Measurements from ENCODE around the gene HECA. TPM values are rescaled to one million over a fixed set of nuclear protein-coding genes. Genes with fewer than 3 reads are reported as not detected.
"Not testable (repeated sequence)": the region's sequence is repeated elsewhere in the genome, so short reads cannot be mapped to it uniquely, and the experiment has no call there.

Gene HECA
- total and polyA plus RNA-seq, 2 donors (not counting 1 experiment from before 2014, with no cell fraction given) = 13.0 to 26.6 TPM

DNA sequence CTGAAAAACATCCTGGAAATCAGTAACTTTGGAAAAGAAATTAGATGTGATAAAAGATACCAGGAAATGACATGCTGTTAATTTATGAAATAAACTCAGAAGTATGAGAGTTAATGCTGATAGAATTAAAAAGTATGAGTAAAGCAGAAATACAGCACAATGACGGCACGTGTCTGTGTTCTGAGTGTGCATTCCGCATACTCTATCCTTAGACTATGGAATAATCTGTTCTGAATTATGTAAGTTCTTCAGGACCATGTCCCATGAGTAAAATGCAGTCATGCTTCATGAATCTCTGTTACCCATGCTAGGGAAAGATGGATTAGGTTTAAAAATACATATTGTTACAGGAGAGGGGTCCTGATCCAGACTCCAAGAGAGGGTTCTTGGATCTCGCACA lies 21.7 kb downstream of the HECA start:
- H3K4me1 ChIP-seq (ENCODE audit: control insufficient read depth, extremely low read depth, insufficient read depth, low read length) = peaks cover 2% of the 10 kb centered on the region
- no peak overlapping the region for H3K27ac ChIP-seq (ENCODE audit: insufficient read depth, low read length)
- H3K4me3 ChIP-seq (replicated peaks in 1 of 4; ENCODE audit: control extremely low read depth in 1 of 4, insufficient read depth in 1 of 4, low read depth in 3 of 4, low read length in 4 of 4) = no peak overlapping the region

DNA sequence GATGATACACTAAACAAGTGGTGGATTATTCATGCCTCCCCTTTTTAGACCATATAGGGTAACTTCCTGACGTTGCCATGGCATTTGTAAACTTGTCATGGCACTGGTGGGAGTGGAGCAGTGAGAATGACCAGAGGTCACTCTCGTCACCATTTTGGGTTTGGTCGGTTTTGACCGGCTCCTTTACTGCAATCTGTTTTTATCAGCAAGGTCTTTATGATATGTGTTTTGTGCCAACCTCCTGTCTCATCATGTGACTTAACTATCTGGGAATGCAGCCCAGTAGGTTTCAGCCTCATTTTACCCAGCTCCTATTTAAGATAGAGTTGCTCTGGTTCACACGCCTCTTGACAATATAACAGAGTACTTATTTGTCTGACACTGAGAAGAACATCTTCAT lies 22.2 kb downstream of the HECA start:
- not testable (repeated sequence) for H3K79me2 ChIP-seq (ENCODE audit: control insufficient read depth, insufficient read depth, low read length); H3K27me3 ChIP-seq (ENCODE audit: control insufficient read depth, insufficient read depth, low read length); H3K9ac ChIP-seq (ENCODE audit: insufficient read depth, low read length); H2AFZ ChIP-seq (ENCODE audit: low read length); H3K9me3 ChIP-seq (ENCODE audit: control insufficient read depth, insufficient read depth, low read depth, low read length); H3K27ac ChIP-seq (ENCODE audit: insufficient read depth, low read length); DNase-seq (ENCODE audit: low read depth in 2 of 2); H3K4me3 ChIP-seq (replicated peaks in 1 of 4; ENCODE audit: control extremely low read depth in 1 of 4, insufficient read depth in 1 of 4, low read depth in 3 of 4, low read length in 4 of 4); H3K4me1 ChIP-seq (ENCODE audit: control insufficient read depth, extremely low read depth, insufficient read depth, low read length); H3K36me3 ChIP-seq (ENCODE audit: control insufficient read depth, insufficient read depth, low read length); H3K4me2 ChIP-seq (ENCODE audit: extremely low read depth, insufficient read depth, low read length); H4K20me1 ChIP-seq (ENCODE audit: control insufficient read depth, extremely low read depth, insufficient read depth, low read length)

More for the DNA sequence above, 21.7 kb downstream of the HECA start:
- TF ChIP-seq, protein P1, sequence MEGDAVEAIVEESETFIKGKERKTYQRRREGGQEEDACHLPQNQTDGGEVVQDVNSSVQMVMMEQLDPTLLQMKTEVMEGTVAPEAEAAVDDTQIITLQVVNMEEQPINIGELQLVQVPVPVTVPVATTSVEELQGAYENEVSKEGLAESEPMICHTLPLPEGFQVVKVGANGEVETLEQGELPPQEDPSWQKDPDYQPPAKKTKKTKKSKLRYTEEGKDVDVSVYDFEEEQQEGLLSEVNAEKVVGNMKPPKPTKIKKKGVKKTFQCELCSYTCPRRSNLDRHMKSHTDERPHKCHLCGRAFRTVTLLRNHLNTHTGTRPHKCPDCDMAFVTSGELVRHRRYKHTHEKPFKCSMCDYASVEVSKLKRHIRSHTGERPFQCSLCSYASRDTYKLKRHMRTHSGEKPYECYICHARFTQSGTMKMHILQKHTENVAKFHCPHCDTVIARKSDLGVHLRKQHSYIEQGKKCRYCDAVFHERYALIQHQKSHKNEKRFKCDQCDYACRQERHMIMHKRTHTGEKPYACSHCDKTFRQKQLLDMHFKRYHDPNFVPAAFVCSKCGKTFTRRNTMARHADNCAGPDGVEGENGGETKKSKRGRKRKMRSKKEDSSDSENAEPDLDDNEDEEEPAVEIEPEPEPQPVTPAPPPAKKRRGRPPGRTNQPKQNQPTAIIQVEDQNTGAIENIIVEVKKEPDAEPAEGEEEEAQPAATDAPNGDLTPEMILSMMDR (conservative IDR thresholded peaks at IDR 0.05 in 1 of 2, IDR thresholded peaks at IDR 0.05 in 1 of 2; ENCODE audit: low read depth in 1 of 2, low read length in 2 of 2) = no peak
- no peak for TF ChIP-seq EZH2 (IDR thresholded peaks at IDR 0.05; ENCODE audit: low read length, missing control alignments)
- H3K79me2 ChIP-seq (ENCODE audit: control insufficient read depth, insufficient read depth, low read length) = no peaks in the 10 kb centered on the region
- H3K9me3 ChIP-seq (ENCODE audit: control insufficient read depth, insufficient read depth, low read depth, low read length) = no peaks in the 10 kb centered on the region
- DNase-seq (ENCODE audit: low read depth in 2 of 2) = no peak
- H3K27me3 ChIP-seq (ENCODE audit: control insufficient read depth, insufficient read depth, low read length) = no peaks in the 10 kb centered on the region
- no peak overlapping the region for H3K4me2 ChIP-seq (ENCODE audit: extremely low read depth, insufficient read depth, low read length)
- H3K9ac ChIP-seq (ENCODE audit: insufficient read depth, low read length) = no peak overlapping the region
- no peaks in the 10 kb centered on the region for H4K20me1 ChIP-seq (ENCODE audit: control insufficient read depth, extremely low read depth, insufficient read depth, low read length)
- H3K36me3 ChIP-seq (ENCODE audit: control insufficient read depth, insufficient read depth, low read length) = no peaks in the 10 kb centered on the region
- H2AFZ ChIP-seq (ENCODE audit: low read length) = no peak overlapping the region

DNA sequence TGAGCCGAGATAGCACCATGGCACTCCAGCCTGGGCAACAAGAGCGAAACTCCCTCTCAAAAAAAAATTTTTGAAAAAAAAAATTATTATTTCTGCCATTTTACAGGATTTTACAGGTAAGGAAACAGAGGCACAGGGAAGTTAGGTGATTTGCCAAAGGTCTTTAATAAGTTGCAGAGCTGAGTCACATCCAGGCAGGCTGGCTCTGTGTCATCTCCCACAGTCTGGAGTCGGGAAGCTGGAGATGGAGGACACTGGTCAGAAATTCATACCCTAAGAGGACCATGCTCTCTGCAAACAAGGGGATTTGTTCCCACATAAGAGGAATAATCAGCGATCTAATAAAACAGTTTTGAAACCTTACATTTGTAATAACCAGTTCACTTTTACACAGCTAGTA lies 24.1 kb downstream of the HECA start:
- no peaks in the 10 kb centered on the region for H4K20me1 ChIP-seq (ENCODE audit: control insufficient read depth, extremely low read depth, insufficient read depth, low read length)
- no peaks in the 10 kb centered on the region for H3K79me2 ChIP-seq (ENCODE audit: control insufficient read depth, insufficient read depth, low read length)

More for the DNA sequence above, 24.1 kb downstream of the HECA start:
- Histone ChIP-seq H3K4me1 (ENCODE audit: control insufficient read depth, extremely low read depth, insufficient read depth, low read length) (peaks cover 2% of the 10 kb centered on the region), H3K27me3 (ENCODE audit: control insufficient read depth, insufficient read depth, low read length) (no peaks in the 10 kb centered on the region), H3K36me3 (ENCODE audit: control insufficient read depth, insufficient read depth, low read length) (no peaks in the 10 kb centered on the region), H3K9ac (ENCODE audit: insufficient read depth, low read length) (no peak overlapping the region), H3K4me3 (replicated peaks in 1 of 4; ENCODE audit: control extremely low read depth in 1 of 4, insufficient read depth in 1 of 4, low read depth in 3 of 4, low read length in 4 of 4) (no peak overlapping the region), H3K4me2 (ENCODE audit: extremely low read depth, insufficient read depth, low read length) (no peak overlapping the region), H3K27ac (ENCODE audit: insufficient read depth, low read length) (no peak overlapping the region), H3K9me3 (ENCODE audit: control insufficient read depth, insufficient read depth, low read depth, low read length) (no peaks in the 10 kb centered on the region), H2AFZ (ENCODE audit: low read length) (no peak overlapping the region)
- TF ChIP-seq EZH2 (IDR thresholded peaks at IDR 0.05; ENCODE audit: low read length, missing control alignments) = no peak
- TF ChIP-seq, protein P1 (conservative IDR thresholded peaks at IDR 0.05 in 1 of 2, IDR thresholded peaks at IDR 0.05 in 1 of 2; ENCODE audit: low read depth in 1 of 2, low read length in 2 of 2) = no peak
- DNase-seq (ENCODE audit: low read depth in 2 of 2) = peak in 1 of 2 donors; percentile 38
